Stimulated activated CD8-positive, alpha-beta memory T cell treated with anti-CD3 and anti-CD28 coated beads, Interleukin-2, amount 100 ng/mL, for 48 hours (primary cell): ENCODE data around the gene WDFY2.
A peak's percentile ranks its signal among the peaks of the same experiment; 100 is the strongest.

Source experiments
- DNase-seq, 2 donors: peaks; one replicate each; pipeline ENCODE4 v3.0.0-alpha.2; 2020; ENCODE audit warnings: low read depth in 2 of 2

The WDFY2 gene

GRCh38 chr13:51601601-51602565, 17.6 kb downstream of the WDFY2 start:
- DNase-seq = no peak

- no peak for DNase-seq
These were observed 19.5 kb downstream of the WDFY2 start for GRCh38 chr13:51603716-51604115.

GRCh38 chr13:51605698-51606097, 21.4 kb downstream of the WDFY2 start:
- no peak for DNase-seq

GRCh38 chr13:51607165-51607564, 22.9 kb downstream of the WDFY2 start:
- DNase-seq = no peak

GRCh38 chr13:51608857-51609406, 24.7 kb downstream of the WDFY2 start:
- no peak for DNase-seq

GRCh38 chr13:51612867-51613266, 28.6 kb downstream of the WDFY2 start:
- DNase-seq = no peak

- no peak for DNase-seq
These were observed 29.3 kb downstream of the WDFY2 start for GRCh38 chr13:51613535-51613934.

GRCh38 chr13:51614350-51614786, 30.1 kb downstream of the WDFY2 start:
- DNase-seq = peak; percentile 8 to 13

GRCh38 chr13:51618626-51619025, 34.4 kb downstream of the WDFY2 start:
- DNase-seq = no peak

GRCh38 chr13:51619614-51620013, 35.4 kb downstream of the WDFY2 start:
- DNase-seq = peak in 1 of 2 donors; percentile 13

GRCh38 chr13:51620165-51620983, 36.1 kb downstream of the WDFY2 start:
- DNase-seq = no peak

- no peak for DNase-seq
These were observed 37.3 kb downstream of the WDFY2 start for GRCh38 chr13:51621602-51622001.

- no peak for DNase-seq
These were observed 39.2 kb downstream of the WDFY2 start for GRCh38 chr13:51623473-51623872.

GRCh38 chr13:51624207-51624606, 39.9 kb downstream of the WDFY2 start:
- DNase-seq = no peak

- DNase-seq = no peak
These were observed 40.6 kb downstream of the WDFY2 start for GRCh38 chr13:51624695-51625345.

GRCh38 chr13:51625555-51626345, 41.5 kb downstream of the WDFY2 start:
- no peak for DNase-seq

- no peak for DNase-seq
These were observed 42.5 kb downstream of the WDFY2 start for GRCh38 chr13:51626749-51627148.

- DNase-seq = no peak
These were observed 44.0 kb downstream of the WDFY2 start for GRCh38 chr13:51628059-51628852.

- DNase-seq = no peak
These were observed 45.4 kb downstream of the WDFY2 start for GRCh38 chr13:51629491-51630287.
